ENCODE measurements around the gene ATP6V1F. TPM values are rescaled to one million over a fixed set of nuclear protein-coding genes. Genes with fewer than 3 reads are reported as not detected.
A peak's percentile ranks its signal among the peaks of the same experiment; 100 is the strongest.

The ATP6V1F gene
- total RNA-seq, 1 donor from 2014 or later, result 144 TPM

- DNase-seq (ENCODE audit: low read depth, low spot score), result no peak
- H3K9me3 Mint-ChIP-seq, result no peaks in the 10 kb centered on the region
- TF ChIP-seq CTCF (conservative IDR thresholded peaks at IDR 0.05), result no peak
- no peak overlapping the region for H3K27ac Mint-ChIP-seq (ENCODE audit: unreplicated experiment)
- no peaks in the 10 kb centered on the region for H3K36me3 Mint-ChIP-seq (ENCODE audit: low read depth)
- H3K27me3 Mint-ChIP-seq (ENCODE audit: low read depth), result no peaks in the 10 kb centered on the region
- no peak overlapping the region for H3K4me3 Mint-ChIP-seq
- no peaks in the 10 kb centered on the region for H3K4me1 Mint-ChIP-seq
Observed at GRCh38 chr7:128855559-128855958, 7.1 kb upstream of the ATP6V1F start.

GRCh38 chr7:128856001-128856718 lies 6.5 kb upstream of the ATP6V1F start:
- Mint-ChIP-seq H3K36me3 (ENCODE audit: low read depth) (no peaks in the 10 kb centered on the region), H3K27me3 (ENCODE audit: low read depth) (no peaks in the 10 kb centered on the region), H3K27ac (ENCODE audit: unreplicated experiment) (no peak overlapping the region), H3K9me3 (no peaks in the 10 kb centered on the region), H3K4me1 (no peaks in the 10 kb centered on the region), H3K4me3 (no peak overlapping the region)
- no peak for DNase-seq (ENCODE audit: low read depth, low spot score)
- no peak for TF ChIP-seq CTCF (conservative IDR thresholded peaks at IDR 0.05)

GRCh38 chr7:128858380-128859231 lies 4.0 kb upstream of the ATP6V1F start:
- H3K27ac Mint-ChIP-seq (ENCODE audit: unreplicated experiment), result no peak overlapping the region
- peaks cover under 1% of the 10 kb centered on the region for H3K36me3 Mint-ChIP-seq (ENCODE audit: low read depth)
- no peak for TF ChIP-seq CTCF (conservative IDR thresholded peaks at IDR 0.05)
- no peaks in the 10 kb centered on the region for H3K27me3 Mint-ChIP-seq (ENCODE audit: low read depth)
- no peak for DNase-seq (ENCODE audit: low read depth, low spot score)
- H3K4me1 Mint-ChIP-seq, result peaks cover 11% of the 10 kb centered on the region
- no peak overlapping the region for H3K4me3 Mint-ChIP-seq
- no peaks in the 10 kb centered on the region for H3K9me3 Mint-ChIP-seq

- no peak for DNase-seq (ENCODE audit: low read depth, low spot score)
- no peaks in the 10 kb centered on the region for H3K27me3 Mint-ChIP-seq (ENCODE audit: low read depth)
- H3K9me3 Mint-ChIP-seq, result no peaks in the 10 kb centered on the region
- H3K27ac Mint-ChIP-seq (ENCODE audit: unreplicated experiment), result peak overlapping the region; percentile 67
- TF ChIP-seq CTCF (conservative IDR thresholded peaks at IDR 0.05), result no peak
- peaks cover 15% of the 10 kb centered on the region for H3K4me1 Mint-ChIP-seq
- H3K4me3 Mint-ChIP-seq, result no peak overlapping the region
- H3K36me3 Mint-ChIP-seq (ENCODE audit: low read depth), result peaks cover 2% of the 10 kb centered on the region
Observed at GRCh38 chr7:128859232-128860157, 3.2 kb upstream of the ATP6V1F start.
